ENCODE results near the gene PPP4R3B.

The PPP4R3B gene

GRCh38 chr2:55498582-55498981 is 118.8 kb downstream of the PPP4R3B start:
- no peak for ATAC-seq
- Mint-ChIP-seq H3K4me1 (no peaks in the 10 kb centered on the region), H3K27ac (no peak overlapping the region)

More at GRCh38 chr2:55498582-55498981, 118.8 kb downstream of the PPP4R3B start:
- Mint-ChIP-seq H3K27me3 (no peaks in the 10 kb centered on the region), H3K36me3 (no peaks in the 10 kb centered on the region), H3K9me3 (peaks cover 3% of the 10 kb centered on the region), H3K4me3 (no peak overlapping the region)

Measured in stimulated activated memory B cell treated with anti-CD40 and anti-IgM and Interleukin-4, amounts not matched to agents 10 μg/mL and 1 μg/mL and 100 μg/mL, for 72 hours (primary cell).